ENCODE data around the gene MLLT10. TPM values are rescaled to one million over a fixed set of nuclear protein-coding genes. Genes with fewer than 3 reads are reported as not detected.

The MLLT10 gene
- polyA plus RNA-seq, 3 donors = 10.6 to 24.7 (median 17.8) TPM

GRCh38 chr10:21764466-21765189 is 230.6 kb downstream of the MLLT10 start:
- H3K27ac ChIP-seq (ENCODE audit: low read depth, low read length) = no peak overlapping the region
- 75 to 90% (median 77%) methylated on average over 5 of the region's 5 CpGs for WGBS, 3 donors

DNA sequence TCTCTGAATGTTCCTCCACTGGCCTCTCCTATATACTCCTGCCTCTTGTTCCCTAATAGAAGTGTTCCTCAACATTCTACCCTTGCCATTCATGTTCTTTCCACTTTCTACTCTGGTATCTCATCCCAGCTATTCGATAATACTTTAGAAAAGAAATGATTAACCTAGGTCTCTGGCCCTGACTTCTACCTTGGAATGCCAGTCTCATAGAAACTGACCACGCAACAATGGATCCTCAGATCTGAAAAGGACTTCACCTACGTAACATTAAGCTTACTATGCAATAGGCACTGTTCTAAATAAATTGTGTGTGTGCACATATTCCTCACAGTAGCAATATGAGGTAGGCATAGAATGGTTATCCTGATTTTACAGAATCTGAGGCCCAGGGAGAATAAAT is 235.0 kb downstream of the MLLT10 start:
- WGBS, 3 donors = 82 to 97% (median 95%) methylated on average over 3 of the region's 3 CpGs
- H3K27ac ChIP-seq (ENCODE audit: low read depth, low read length) = no peak overlapping the region

DNA sequence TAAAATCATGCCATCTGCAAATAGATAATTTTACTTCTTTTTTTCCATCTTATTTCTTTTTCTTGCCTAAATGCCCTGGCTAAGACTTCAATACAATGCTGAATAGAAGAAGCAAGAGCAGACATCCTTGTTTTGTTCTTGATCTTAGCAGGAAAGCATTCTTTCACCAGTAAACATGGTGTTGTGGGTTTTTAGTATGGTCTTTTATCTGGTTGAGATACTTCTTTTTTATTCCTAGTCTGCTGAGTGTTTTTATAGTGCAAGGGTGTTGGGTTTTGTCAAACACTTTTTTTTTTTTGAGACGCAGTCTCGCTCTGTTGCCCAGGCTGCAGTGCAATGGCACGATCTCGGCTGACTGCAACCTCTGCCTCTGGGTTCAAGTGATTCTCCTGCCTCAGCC is 237.2 kb downstream of the MLLT10 start:
- H3K27ac ChIP-seq (ENCODE audit: low read depth, low read length) = no peak overlapping the region
- 93 to 97% (median 96%) methylated on average over 4 of the region's 4 CpGs for WGBS, 3 donors

- H3K27ac ChIP-seq (ENCODE audit: low read depth, low read length) = no peak overlapping the region
- WGBS, 3 donors = 97 to 100% (median 100%) methylated on average over 1 of the region's 1 CpG
Measured at GRCh38 chr10:21776883-21777282, 242.9 kb downstream of the MLLT10 start.

- 96 to 97% (median 96%) methylated on average over 2 of the region's 2 CpGs for WGBS, 3 donors
- H3K27ac ChIP-seq (ENCODE audit: low read depth, low read length) = no peak overlapping the region
Measured at GRCh38 chr10:21791276-21791675, 257.2 kb downstream of the MLLT10 start.

Other genes starting within 250 kb of the MLLT10 start
- gene SKIDA1, start 8.6 kb upstream of the MLLT10 start, polyA plus RNA-seq = under 1 TPM; 0.13 to 0.52 (median 0.34) TPM

Data from adipose tissue (tissue), 3 donors.